ENCODE measurements around the gene PPT2. TPM values are rescaled to one million over a fixed set of nuclear protein-coding genes. Genes with fewer than 3 reads are reported as not detected.
"Not testable (repeated sequence)": the region's sequence is repeated elsewhere in the genome, so short reads cannot be mapped to it uniquely, and the experiment has no call there.

PPT2 gene
- polyA plus RNA-seq, 4 donors, result 3.1 to 26.5 (median 10.3) TPM

- not testable (repeated sequence) for H3K9me3 ChIP-seq (ENCODE audit: control insufficient read depth in 2 of 2, insufficient read depth in 1 of 2, low read depth in 1 of 2, low read length in 1 of 2); H3K4me3 ChIP-seq (ENCODE audit: low read depth in 1 of 3, low read length in 3 of 3); FAIRE-seq; DNase-seq; H3K27me3 ChIP-seq (ENCODE audit: control insufficient read depth in 3 of 3, insufficient read depth in 3 of 3, low read length in 3 of 3)
- Histone ChIP-seq H3K4me1 (ENCODE audit: control insufficient read depth in 3 of 3, insufficient read depth in 2 of 3, low read depth in 1 of 3, low read length in 2 of 3) (peaks cover 9 to 35% (median 13%) of the 10 kb centered on the region in 3 donors), H3K27ac (ENCODE audit: low read depth in 1 of 3, low read length in 2 of 3) (peak overlapping the region in 2 of 3 donors; percentile 48 to 60), H3K36me3 (ENCODE audit: control insufficient read depth in 3 of 3, insufficient read depth in 2 of 3, low read depth in 1 of 3, low read length in 3 of 3) (peaks cover 1 to 67% (median 9%) of the 10 kb centered on the region in 3 donors)
- WGBS, 3 donors, result 48 to 63% (median 59%) methylated on average over 10 of the region's 10 CpGs
Observed at GRCh38 chr6:32186151-32186840, 32.4 kb downstream of the PPT2 start.

DNA sequence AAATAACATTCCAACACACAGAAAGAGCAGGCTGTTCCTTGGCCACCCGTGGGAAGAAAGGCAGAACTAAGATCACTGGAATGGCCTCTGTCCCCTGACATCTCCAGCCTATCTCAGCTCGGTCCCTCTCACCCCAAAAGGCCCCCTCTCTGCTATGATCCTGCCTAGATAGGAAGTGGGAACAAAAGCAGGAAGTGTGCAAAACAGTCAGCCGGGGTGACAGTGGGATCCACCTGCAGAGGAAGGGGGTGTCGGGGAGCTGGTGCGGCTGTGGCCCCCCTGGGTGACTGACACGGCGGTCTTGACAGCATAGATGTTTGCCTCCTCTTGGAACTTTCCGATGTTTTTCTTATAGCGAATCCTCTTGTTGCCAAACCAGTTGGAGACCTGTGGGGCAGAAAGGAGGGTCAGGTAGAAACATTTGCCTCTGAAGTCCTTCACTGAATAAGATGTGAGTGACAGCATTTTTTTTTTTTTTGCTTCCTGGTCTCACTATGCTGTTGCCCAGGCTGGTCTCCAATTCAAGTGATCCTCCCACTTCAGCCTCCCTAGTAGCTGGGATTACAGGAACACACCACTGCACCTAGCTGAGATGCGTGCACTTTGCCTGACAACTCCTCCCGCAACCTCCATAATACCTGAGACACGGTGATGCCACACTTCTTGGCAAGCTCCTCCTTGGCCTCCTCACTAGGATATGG, 33.2 kb downstream of the PPT2 start:
- 63 to 73% (median 72%) methylated on average over 12 of the region's 12 CpGs for WGBS, 3 donors
- DNase-seq (no peak), FAIRE-seq (no peak)

GRCh38 chr6:32187725-32188380, 33.9 kb downstream of the PPT2 start:
- Histone ChIP-seq H3K27ac (ENCODE audit: low read depth in 1 of 3, low read length in 2 of 3) (peak overlapping the region in 2 of 3 donors; percentile 60 to 99), H3K36me3 (ENCODE audit: control insufficient read depth in 3 of 3, insufficient read depth in 2 of 3, low read depth in 1 of 3, low read length in 3 of 3) (peaks cover 0 to 51% (median 9%) of the 10 kb centered on the region in 3 donors), H3K4me1 (ENCODE audit: control insufficient read depth in 3 of 3, insufficient read depth in 2 of 3, low read depth in 1 of 3, low read length in 2 of 3) (peaks cover 10 to 51% (median 14%) of the 10 kb centered on the region in 3 donors), H3K4me3 (ENCODE audit: low read depth in 1 of 3, low read length in 3 of 3) (peak overlapping the region in 1 of 3 donors; percentile 94)
- not testable (repeated sequence) for DNase-seq; FAIRE-seq; H3K9me3 ChIP-seq (ENCODE audit: control insufficient read depth in 2 of 2, insufficient read depth in 1 of 2, low read depth in 1 of 2, low read length in 1 of 2); H3K27me3 ChIP-seq (ENCODE audit: control insufficient read depth in 3 of 3, insufficient read depth in 3 of 3, low read length in 3 of 3)
- WGBS, 3 donors, result 73 to 86% (median 77%) methylated on average over 14 to 18 of the region's 18 CpGs

More for the DNA sequence above, 33.2 kb downstream of the PPT2 start:
- no peak overlapping the region for H3K4me3 ChIP-seq (ENCODE audit: low read depth in 1 of 3, low read length in 3 of 3)
- H3K27ac ChIP-seq (ENCODE audit: low read depth in 1 of 3, low read length in 2 of 3), result peak overlapping the region in 1 of 3 donors; percentile 60
- H3K36me3 ChIP-seq (ENCODE audit: control insufficient read depth in 3 of 3, insufficient read depth in 2 of 3, low read depth in 1 of 3, low read length in 3 of 3), result peaks cover 0 to 58% (median 9%) of the 10 kb centered on the region in 3 donors
- peaks cover 10 to 44% (median 13%) of the 10 kb centered on the region in 3 donors for H3K4me1 ChIP-seq (ENCODE audit: control insufficient read depth in 3 of 3, insufficient read depth in 2 of 3, low read depth in 1 of 3, low read length in 2 of 3)
- no peaks in the 10 kb centered on the region for H3K9me3 ChIP-seq (ENCODE audit: control insufficient read depth in 2 of 2, insufficient read depth in 1 of 2, low read depth in 1 of 2, low read length in 1 of 2)
- H3K27me3 ChIP-seq (ENCODE audit: control insufficient read depth in 3 of 3, insufficient read depth in 3 of 3, low read length in 3 of 3), result no peaks in the 10 kb centered on the region

DNA sequence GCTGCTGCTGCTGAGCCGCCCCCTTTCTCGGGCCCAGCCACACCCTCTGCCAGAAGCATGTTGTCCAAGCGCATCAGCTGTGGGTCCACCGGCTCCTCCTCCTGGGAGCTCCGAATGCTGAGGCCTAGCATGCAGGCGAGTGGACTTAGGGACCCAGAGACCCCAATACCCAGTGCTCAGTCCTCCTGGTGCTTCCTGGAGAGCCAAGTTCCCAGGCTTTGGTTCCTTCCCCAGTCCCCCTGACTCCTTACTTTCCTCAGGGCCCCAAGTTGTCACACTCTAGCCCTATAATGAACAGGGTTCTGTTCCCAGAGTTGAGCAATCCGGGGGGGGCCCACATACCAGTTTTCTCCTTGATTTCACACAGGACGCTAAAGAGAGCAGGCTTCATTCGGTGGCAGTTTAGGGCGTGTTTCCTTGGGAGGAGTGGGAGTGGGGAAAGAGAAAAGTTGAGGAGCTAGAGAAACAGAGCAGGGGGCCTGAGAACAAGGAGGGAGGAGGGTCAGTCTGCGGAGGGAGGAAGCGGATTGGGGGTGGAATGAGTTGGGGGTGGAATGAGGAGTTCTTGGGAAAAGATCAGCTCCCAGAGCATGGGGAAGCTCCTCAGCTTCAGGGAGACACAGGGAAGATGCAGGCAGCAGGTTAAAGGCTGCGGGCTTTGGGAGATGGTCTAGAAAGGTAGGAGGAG, 34.6 kb downstream of the PPT2 start:
- 22 to 39% (median 24%) methylated on average over 11 to 13 of the region's 13 CpGs for WGBS, 3 donors
- Histone ChIP-seq H3K4me1 (ENCODE audit: control insufficient read depth in 3 of 3, insufficient read depth in 2 of 3, low read depth in 1 of 3, low read length in 2 of 3) (peaks cover 10 to 54% (median 16%) of the 10 kb centered on the region in 3 donors), H3K27me3 (ENCODE audit: control insufficient read depth in 3 of 3, insufficient read depth in 3 of 3, low read length in 3 of 3) (no peaks in the 10 kb centered on the region), H3K27ac (ENCODE audit: low read depth in 1 of 3, low read length in 2 of 3) (peak overlapping the region; percentile 70 to 99 (median 80)), H3K9me3 (ENCODE audit: control insufficient read depth in 2 of 2, insufficient read depth in 1 of 2, low read depth in 1 of 2, low read length in 1 of 2) (no peaks in the 10 kb centered on the region), H3K4me3 (ENCODE audit: low read depth in 1 of 3, low read length in 3 of 3) (peak overlapping the region in 2 of 3 donors; percentile 83 to 94), H3K36me3 (ENCODE audit: control insufficient read depth in 3 of 3, insufficient read depth in 2 of 3, low read depth in 1 of 3, low read length in 3 of 3) (peaks cover 0 to 44% (median 5%) of the 10 kb centered on the region in 3 donors)
- peak in 1 of 2 donors; percentile 47 for DNase-seq
- no peak for FAIRE-seq

- Histone ChIP-seq H3K27me3 (ENCODE audit: control insufficient read depth in 3 of 3, insufficient read depth in 3 of 3, low read length in 3 of 3) (no peaks in the 10 kb centered on the region), H3K9me3 (ENCODE audit: control insufficient read depth in 2 of 2, insufficient read depth in 1 of 2, low read depth in 1 of 2, low read length in 1 of 2) (no peaks in the 10 kb centered on the region), H3K36me3 (ENCODE audit: control insufficient read depth in 3 of 3, insufficient read depth in 2 of 3, low read depth in 1 of 3, low read length in 3 of 3) (peaks cover 0 to 38% (median 5%) of the 10 kb centered on the region in 3 donors), H3K4me1 (ENCODE audit: control insufficient read depth in 3 of 3, insufficient read depth in 2 of 3, low read depth in 1 of 3, low read length in 2 of 3) (peaks cover 10 to 48% (median 15%) of the 10 kb centered on the region in 3 donors), H3K27ac (ENCODE audit: low read depth in 1 of 3, low read length in 2 of 3) (peak overlapping the region; percentile 70 to 99 (median 80)), H3K4me3 (ENCODE audit: low read depth in 1 of 3, low read length in 3 of 3) (peak overlapping the region; percentile 76 to 94 (median 83))
- DNase-seq (peak in 1 of 2 donors; percentile 35), FAIRE-seq (no peak)
- WGBS, 3 donors, result 2 to 3% (median 2%) methylated on average over 7 to 10 of the region's 10 CpGs
Observed at GRCh38 chr6:32189069-32189741, 35.3 kb downstream of the PPT2 start.

- Histone ChIP-seq H3K36me3 (ENCODE audit: control insufficient read depth in 3 of 3, insufficient read depth in 2 of 3, low read depth in 1 of 3, low read length in 3 of 3) (peaks cover 0 to 35% (median 5%) of the 10 kb centered on the region in 3 donors), H3K4me1 (ENCODE audit: control insufficient read depth in 3 of 3, insufficient read depth in 2 of 3, low read depth in 1 of 3, low read length in 2 of 3) (peaks cover 10 to 48% (median 12%) of the 10 kb centered on the region in 3 donors), H3K4me3 (ENCODE audit: low read depth in 1 of 3, low read length in 3 of 3) (peak overlapping the region; percentile 76 to 94 (median 83)), H3K9me3 (ENCODE audit: control insufficient read depth in 2 of 2, insufficient read depth in 1 of 2, low read depth in 1 of 2, low read length in 1 of 2) (no peaks in the 10 kb centered on the region), H3K27me3 (ENCODE audit: control insufficient read depth in 3 of 3, insufficient read depth in 3 of 3, low read length in 3 of 3) (no peaks in the 10 kb centered on the region), H3K27ac (ENCODE audit: low read depth in 1 of 3, low read length in 2 of 3) (peak overlapping the region; percentile 70 to 99 (median 80))
- peak in 1 of 2 donors; percentile 33 for DNase-seq
- no peak for FAIRE-seq
- WGBS, 3 donors, result 4 to 17% (median 11%) methylated on average over 16 to 23 of the region's 23 CpGs
Observed at GRCh38 chr6:32189742-32190053, 35.8 kb downstream of the PPT2 start.

DNA sequence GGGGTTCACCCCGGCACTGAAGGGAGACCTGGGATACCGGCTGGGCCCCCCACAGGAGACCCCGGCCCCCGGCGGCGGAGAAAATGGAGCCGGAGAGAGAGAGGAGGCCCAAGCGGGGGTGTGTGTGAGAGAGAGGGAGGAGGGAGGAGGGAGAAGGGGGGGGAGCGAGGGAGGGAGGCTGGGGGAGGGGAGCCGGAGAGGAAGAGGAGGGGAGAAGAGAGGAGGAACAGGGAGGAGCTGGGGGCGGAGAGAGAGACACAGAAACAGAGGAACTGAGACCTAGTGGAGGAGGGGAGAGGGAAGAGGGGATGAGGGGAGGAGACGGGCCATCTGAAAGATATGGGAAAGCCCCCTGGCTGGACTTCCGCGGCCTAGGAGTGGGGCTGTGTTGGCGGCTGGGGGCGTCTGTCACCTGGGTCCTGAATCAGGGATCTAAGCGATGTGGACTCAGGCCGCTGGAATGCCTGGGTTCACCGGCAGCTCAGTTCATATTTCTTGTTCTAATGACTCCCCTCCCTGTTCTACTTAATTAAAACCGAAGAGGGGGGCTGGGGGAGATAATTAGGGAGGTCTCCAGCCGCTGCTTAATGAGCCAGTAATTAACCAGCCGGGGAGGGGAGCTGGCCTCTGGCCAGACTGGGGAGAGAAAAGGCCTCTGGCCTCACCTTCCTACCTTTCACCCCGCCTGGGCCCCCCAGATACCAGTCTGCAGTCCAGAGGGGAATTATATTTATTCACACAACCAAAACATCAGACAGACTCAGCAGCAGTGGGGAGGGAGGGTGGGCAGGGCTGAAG, 36.3 kb downstream of the PPT2 start, which contains the start of gene PBX2:
TSS of gene PBX2 (minus strand) at position 149 of the 798 bp plus-strand sequence. CDS start 287 bp downstream, outside the sequence.
- Histone ChIP-seq H3K4me1 (ENCODE audit: control insufficient read depth in 3 of 3, insufficient read depth in 2 of 3, low read depth in 1 of 3, low read length in 2 of 3) (peaks cover 10 to 54% (median 12%) of the 10 kb centered on the region in 3 donors), H3K36me3 (ENCODE audit: control insufficient read depth in 3 of 3, insufficient read depth in 2 of 3, low read depth in 1 of 3, low read length in 3 of 3) (peaks cover 0 to 35% (median 5%) of the 10 kb centered on the region in 3 donors), H3K27me3 (ENCODE audit: control insufficient read depth in 3 of 3, insufficient read depth in 3 of 3, low read length in 3 of 3) (no peaks in the 10 kb centered on the region), H3K27ac (ENCODE audit: low read depth in 1 of 3, low read length in 2 of 3) (peak within 1 kb of the TSS; percentile 76 to 99 (median 94)), H3K9me3 (ENCODE audit: control insufficient read depth in 2 of 2, insufficient read depth in 1 of 2, low read depth in 1 of 2, low read length in 1 of 2) (no peaks in the 10 kb centered on the region), H3K4me3 (ENCODE audit: low read depth in 1 of 3, low read length in 3 of 3) (peak within 1 kb of the TSS; percentile 76 to 94 (median 83))
- FAIRE-seq, result no peak
- DNase-seq, result peak; percentile 91 to 94
- WGBS, 3 donors, result 1 to 3% (median 3%) methylated on average over 20 to 23 of the region's 23 CpGs
